ENCODE data around the gene IMPDH2. TPM values are rescaled to one million over a fixed set of nuclear protein-coding genes. Genes with fewer than 3 reads are reported as not detected.

Gene IMPDH2
- total and polyA plus RNA-seq, 2 of the 4 experiments (the other 2 are of a cell fraction) = 190 to 296 TPM

GRCh38 chr3:49021813-49022687 is 7.1 kb downstream of the IMPDH2 start, which contains the start of gene NDUFAF3:
Gene NDUFAF3, plus strand, starts transcription at chr3:49022121. Its CDS starts 24 bp downstream, at chr3:49022145.
- H2BK15ac ChIP-seq (ENCODE audit: low read depth, low read length) = 0 out of 3 replicates have a peak within 1 kb of the TSS, but pooled peaks have one; percentile 25
- H3K4me3 ChIP-seq (ENCODE audit: insufficient read depth, low read depth, low read length) = peak within 1 kb of the TSS; percentile 84
- peaks cover 10% of the 10 kb centered on the region for H3K4me1 ChIP-seq (ENCODE audit: control insufficient read depth, insufficient read depth, low read length)
- dilution Hi-C loops (cut with HindIII; ENCODE audit: low sequenced_read_pairs, unreplicated experiment) = no loop called here
- H3K9me1 ChIP-seq (ENCODE audit: insufficient read depth, low read length) = peaks cover 21% of the 10 kb centered on the region
- peaks cover 32% of the 10 kb centered on the region for H3K36me3 ChIP-seq (ENCODE audit: control insufficient read depth, insufficient read depth, low read length)
- peak within 1 kb of the TSS; percentile 97 for H2AK5ac ChIP-seq (ENCODE audit: low read depth, low read length)
- H2BK120ac ChIP-seq (ENCODE audit: low read depth, low read length) = peak within 1 kb of the TSS; percentile 57
- peak within 1 kb of the TSS; percentile 92 for H3K4ac ChIP-seq (ENCODE audit: low read depth, low read length)
- 1% methylated on average over 63 of the region's 83 CpGs; no CpG with 5 or more reads in 1 of the 2 experiments for WGBS, 2 experiments (ENCODE audit: extremely low coverage in 2 of 2, insufficient read length in 1 of 2)
- H3K23ac ChIP-seq (ENCODE audit: low read depth, low read length) = peak within 1 kb of the TSS; percentile 85
- H4K5ac ChIP-seq (ENCODE audit: low read depth, low read length) = peak within 1 kb of the TSS; percentile 40
- ChIA-PET CTCF (interaction anchor here (0.5 to 1.1 kb wide), 7 partner anchors 10 to 472 kb away, joined by 3 to 7 read pairs (median 5); partner anchors contain the start of genes P4HTM and WDR6), POLR2A (ENCODE audit: unreplicated experiment) (interaction anchor here (1.0 to 3.8 kb wide), 4 partner anchors 12 to 84 kb away, joined by 3 to 25 read pairs (median 4); partner anchors contain the start of gene QRICH1)
- peak within 1 kb of the TSS; percentile 58 for H3K56ac ChIP-seq (ENCODE audit: extremely low read depth, insufficient read depth, low read length)
- H2BK20ac ChIP-seq (ENCODE audit: low read depth, low read length) = no peak within 1 kb of the TSS
- no peak within 1 kb of the TSS for H3K18ac ChIP-seq (ENCODE audit: low read depth, low read length)
- H4K91ac ChIP-seq (ENCODE audit: insufficient read depth, low read depth, low read length) = peak within 1 kb of the TSS; percentile 57
- in situ Hi-C loops (cut with MboI; ENCODE audit: low sequenced_read_pairs) = no loop called here
- no peaks in the 10 kb centered on the region for H3K27me3 ChIP-seq (ENCODE audit: control insufficient read depth, insufficient read depth, low read length)
- H3K4me2 ChIP-seq (ENCODE audit: low read depth, low read length) = peak within 1 kb of the TSS; percentile 84
- peak within 1 kb of the TSS; percentile 93 for H2BK5ac ChIP-seq (ENCODE audit: low read depth, low read length, poor library complexity, severe bottlenecking)
- peak within 1 kb of the TSS; percentile 93 for H3K27ac ChIP-seq (ENCODE audit: insufficient read depth, low read length)
- ATAC-seq (ENCODE audit: low read depth) (peak; percentile 74), DNase-seq (peak; percentile 92)
- peaks cover 20% of the 10 kb centered on the region for H4K20me1 ChIP-seq (ENCODE audit: insufficient read depth, low read length)
- no peaks in the 10 kb centered on the region for H3K9me3 ChIP-seq (ENCODE audit: control insufficient read depth, insufficient read depth, low read length)
- peaks cover 27 to 84% of the 10 kb centered on the region in 2 experiments; a peak in 3 of 4 replicates for H3K79me1 ChIP-seq (ENCODE audit: low read depth in 1 of 2, low read length in 2 of 2)
- H3K9ac ChIP-seq (ENCODE audit: low read depth, low read length) = peak within 1 kb of the TSS; percentile 90
- intact Hi-C loops (cut with micrococcal nuclease) = loop anchor here (2.0 to 5.0 kb wide), 2 partner anchors 33 to 70 kb away; partner anchors contain the start of gene QRICH1
- peak within 1 kb of the TSS; percentile 99 for H2AK9ac ChIP-seq (replicated peaks; ENCODE audit: low read depth, low read length, poor library complexity)
- peak within 1 kb of the TSS; percentile 90 to 91 for H4K8ac ChIP-seq (ENCODE audit: low read depth in 2 of 2, low read length in 2 of 2)
- peak within 1 kb of the TSS; percentile 94 for H2AFZ ChIP-seq (replicated peaks; ENCODE audit: low read length, poor library complexity)
- BruUV-seq (replicated peaks) = TSS peak; percentile 82
- peak within 1 kb of the TSS; percentile 94 for H3K14ac ChIP-seq (replicated peaks; ENCODE audit: low read depth, low read length)
- TF ChIP-seq MAZ (IDR thresholded peaks at IDR 0.05; ENCODE audit: borderline replicate concordance, low read depth, low read length) = peak; percentile 85; the same call in 1 of the 2 replicates
- TF ChIP-seq SMC3 (IDR thresholded peaks at IDR 0.05; ENCODE audit: low read depth, low read length) = no peak
- no peak for TF ChIP-seq NFE2L2 (IDR thresholded peaks at IDR 0.05; ENCODE audit: low read depth, low read length)
- TF ChIP-seq POLR2A (IDR thresholded peaks at IDR 0.05; ENCODE audit: low read depth, low read length) = peak; percentile 40; the same call in 1 of the 2 replicates
- no peak for TF ChIP-seq RAD21 (IDR thresholded peaks at IDR 0.05; ENCODE audit: low read length)
- TF ChIP-seq BHLHE40 (IDR thresholded peaks at IDR 0.05; ENCODE audit: low read depth, low read length) = no peak
- no peak for TF ChIP-seq ELK1 (IDR thresholded peaks at IDR 0.05; ENCODE audit: borderline replicate concordance, low read depth, low read length)
- no peak for TF ChIP-seq CHD1 (IDR thresholded peaks at IDR 0.05; ENCODE audit: low read depth, low read length)
- TF ChIP-seq FOS (IDR thresholded peaks at IDR 0.05; ENCODE audit: low read depth, low read length) = no peak
- TF ChIP-seq USF2 (IDR thresholded peaks at IDR 0.05; ENCODE audit: low read depth, low read length) = no peak
- 0 out of 2 replicates have a peak, but pooled peaks have one; percentile 39 for TF ChIP-seq MXI1 (IDR thresholded peaks at IDR 0.05; ENCODE audit: borderline replicate concordance, low read depth, low read length)
- no peak for TF ChIP-seq RCOR1 (IDR thresholded peaks at IDR 0.05; ENCODE audit: insufficient replicate concordance, low read length)
- TF ChIP-seq RFX5 (IDR thresholded peaks at IDR 0.05; ENCODE audit: low read depth, low read length) = no peak
- TF ChIP-seq CEBPB (IDR thresholded peaks at IDR 0.05; ENCODE audit: low read depth, low read length) = no peak

Measured in IMR-90 (cell line).